Loucy (cell line): Measurements from ENCODE around the gene RBM20.
A peak's percentile ranks its signal among the peaks of the same experiment; 100 is the strongest.

Source experiments
- H2AFZ ChIP-seq: fragments of 200-600 bp; sonication (generic); 2 replicates; pipeline ENCODE4 v1.6.0; 2016; ENCODE audit warnings: antibody characterized with exemption, mild to moderate bottlenecking, low read length, moderate library complexity
- H3F3A ChIP-seq: fragments of 200-600 bp; 2 replicates; pipeline ENCODE4 v1.6.0; 2016; ENCODE audit warnings: antibody characterized with exemption, low read depth, mild to moderate bottlenecking
- H3K27me3 ChIP-seq: fragments of 200-600 bp; sonication (generic); 2 replicates; pipeline ENCODE4 v1.6.1; 2014; ENCODE audit warnings: low read length, mild to moderate bottlenecking; ENCODE audit not compliant: insufficient read depth, poor library complexity, severe bottlenecking
- H3K36me3 ChIP-seq: fragments of 200-600 bp; sonication (generic); 2 replicates; pipeline ENCODE4 v1.6.1; 2016; ENCODE audit warnings: low read length; ENCODE audit not compliant: insufficient read depth
- H3K4me1 ChIP-seq: fragments of 200-600 bp; sonication (generic); 2 replicates; pipeline ENCODE4 v1.5.1; 2014; ENCODE audit warnings: low read length, mild to moderate bottlenecking; ENCODE audit not compliant: insufficient read depth, poor library complexity, severe bottlenecking
- H3K4me2 ChIP-seq: fragments of 200-600 bp; sonication (generic); 2 replicates; pipeline ENCODE4 v1.6.0; 2014; ENCODE audit warnings: antibody characterized with exemption, low read length, low read depth, mild to moderate bottlenecking; ENCODE audit not compliant: poor library complexity, severe bottlenecking
- H3K4me3 ChIP-seq: fragments of 200-600 bp; sonication (generic); 2 replicates; pipeline ENCODE4 v1.5.1; 2014; ENCODE audit warnings: low read length, mild to moderate bottlenecking, mixed read lengths; ENCODE audit not compliant: poor library complexity, severe bottlenecking
- H3K79me2 ChIP-seq: fragments of 200-600 bp; sonication (generic); 2 replicates; pipeline ENCODE4 v1.6.1; 2014; ENCODE audit warnings: low read length; ENCODE audit not compliant: insufficient read depth
- H3K9ac ChIP-seq: fragments of 200-600 bp; sonication (generic); 2 replicates; pipeline ENCODE4 v1.6.0; 2014; ENCODE audit warnings: mild to moderate bottlenecking, low read depth, low read length, moderate library complexity; ENCODE audit not compliant: poor library complexity, severe bottlenecking
- H3K9me2 ChIP-seq: fragments of 200-600 bp; sonication (generic); replicated peaks from 2 replicates; pipeline ENCODE4 v1.6.1; 2016; ENCODE audit warnings: low read depth, low read length, mixed read lengths
- H3K9me3 ChIP-seq: fragments of 200-600 bp; sonication (generic); 2 replicates; pipeline ENCODE4 v1.6.1; 2014; ENCODE audit warnings: mild to moderate bottlenecking, antibody characterized with exemption, low read length, low read depth; ENCODE audit not compliant: insufficient read depth
- H4K20me1 ChIP-seq: fragments of 200-600 bp; sonication (generic); 2 replicates; pipeline ENCODE4 v1.6.0; 2014; ENCODE audit warnings: antibody characterized with exemption, low read length, mild to moderate bottlenecking; ENCODE audit not compliant: insufficient read depth, poor library complexity, severe bottlenecking
- EZH2phosphoT487 ChIP-seq: fragments of 200-600 bp; IDR thresholded peaks from 2 replicates; pipeline ENCODE4 v1.6.1; 2018; ENCODE audit warnings: antibody characterized with exemption, mild to moderate bottlenecking, moderate library complexity, borderline replicate concordance
- TF ChIP-seq, protein P1 (sequence below): fragments of 200-600 bp; sonication (generic); conservative IDR thresholded peaks from 2 replicates; pipeline ENCODE4 v1.5.1; 2014; ENCODE audit warnings: mild to moderate bottlenecking, antibody characterized with exemption, low read length

RBM20 gene

DNA sequence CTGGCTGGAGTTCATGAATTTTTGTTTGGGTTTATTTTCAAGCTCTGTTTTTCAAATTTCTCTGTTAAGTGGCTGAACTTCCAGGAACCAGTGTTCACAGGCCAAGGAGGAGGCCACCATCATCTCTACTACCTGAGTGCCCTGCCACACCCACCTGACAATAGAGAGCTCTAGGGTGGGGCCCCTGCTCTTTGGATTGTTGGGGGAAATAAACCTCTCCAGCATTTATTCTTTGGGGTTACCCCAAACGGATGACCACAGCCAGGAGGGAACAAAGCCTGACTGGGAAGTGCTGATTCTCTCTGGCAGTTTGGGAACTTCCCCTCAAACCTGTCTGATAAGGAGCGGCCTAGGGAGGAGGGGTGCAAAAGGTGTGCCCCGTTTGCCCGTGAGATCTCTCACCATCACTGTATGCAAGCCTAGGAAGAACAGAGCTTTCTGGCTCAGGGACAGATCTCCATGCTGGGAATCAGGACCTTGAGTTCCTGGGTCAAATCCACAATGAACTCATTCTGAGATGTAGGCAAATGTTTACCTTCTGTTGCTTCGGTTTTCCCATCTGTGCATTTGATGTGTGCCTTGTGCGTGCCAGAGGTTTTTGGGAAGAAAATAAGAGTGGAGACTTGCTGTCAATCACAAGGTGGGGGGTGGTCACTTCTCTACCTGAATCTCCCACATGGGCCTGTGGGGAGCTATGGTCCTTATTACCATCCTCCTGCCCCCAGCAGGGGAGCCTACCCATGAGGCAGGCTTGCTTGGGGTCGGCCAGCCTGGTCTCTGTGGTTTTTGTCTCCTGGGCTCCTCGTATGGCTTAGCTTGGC lies 199.9 kb downstream of the RBM20 start:
- no peak overlapping the region for H3K4me3 ChIP-seq
- H4K20me1 ChIP-seq, result no peaks in the 10 kb centered on the region
- peaks cover 60% of the 10 kb centered on the region for H3K4me1 ChIP-seq
- TF ChIP-seq, protein P1, sequence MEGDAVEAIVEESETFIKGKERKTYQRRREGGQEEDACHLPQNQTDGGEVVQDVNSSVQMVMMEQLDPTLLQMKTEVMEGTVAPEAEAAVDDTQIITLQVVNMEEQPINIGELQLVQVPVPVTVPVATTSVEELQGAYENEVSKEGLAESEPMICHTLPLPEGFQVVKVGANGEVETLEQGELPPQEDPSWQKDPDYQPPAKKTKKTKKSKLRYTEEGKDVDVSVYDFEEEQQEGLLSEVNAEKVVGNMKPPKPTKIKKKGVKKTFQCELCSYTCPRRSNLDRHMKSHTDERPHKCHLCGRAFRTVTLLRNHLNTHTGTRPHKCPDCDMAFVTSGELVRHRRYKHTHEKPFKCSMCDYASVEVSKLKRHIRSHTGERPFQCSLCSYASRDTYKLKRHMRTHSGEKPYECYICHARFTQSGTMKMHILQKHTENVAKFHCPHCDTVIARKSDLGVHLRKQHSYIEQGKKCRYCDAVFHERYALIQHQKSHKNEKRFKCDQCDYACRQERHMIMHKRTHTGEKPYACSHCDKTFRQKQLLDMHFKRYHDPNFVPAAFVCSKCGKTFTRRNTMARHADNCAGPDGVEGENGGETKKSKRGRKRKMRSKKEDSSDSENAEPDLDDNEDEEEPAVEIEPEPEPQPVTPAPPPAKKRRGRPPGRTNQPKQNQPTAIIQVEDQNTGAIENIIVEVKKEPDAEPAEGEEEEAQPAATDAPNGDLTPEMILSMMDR, result no peak
- TF ChIP-seq EZH2phosphoT487, result no peak
- H3K9me2 ChIP-seq, result no peaks in the 10 kb centered on the region
- no peak overlapping the region for H3K9ac ChIP-seq
- no peaks in the 10 kb centered on the region for H3K79me2 ChIP-seq
- no peak overlapping the region for H3K4me2 ChIP-seq
- no peaks in the 10 kb centered on the region for H3K9me3 ChIP-seq
- H2AFZ ChIP-seq, result no peak overlapping the region
- H3K27me3 ChIP-seq, result no peaks in the 10 kb centered on the region
- H3K36me3 ChIP-seq, result no peaks in the 10 kb centered on the region
- no peaks in the 10 kb centered on the region for H3F3A ChIP-seq

DNA sequence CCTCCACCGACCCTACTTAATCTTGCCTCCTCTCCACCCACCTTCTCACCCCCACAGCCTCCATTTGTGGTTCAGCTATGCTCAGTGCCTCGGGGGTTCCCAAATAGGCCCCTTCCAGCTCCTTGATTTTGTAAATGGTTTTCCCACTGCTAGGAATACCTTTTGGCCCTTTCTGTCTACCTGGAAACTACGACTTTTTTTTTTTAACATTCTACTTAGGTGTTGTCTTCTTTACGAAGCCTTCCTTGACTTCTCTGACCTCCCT lies 200.4 kb downstream of the RBM20 start:
- no peaks in the 10 kb centered on the region for H3K79me2 ChIP-seq
- no peaks in the 10 kb centered on the region for H3K9me3 ChIP-seq
- H3K36me3 ChIP-seq, result no peaks in the 10 kb centered on the region
- no peak overlapping the region for H3K4me2 ChIP-seq
- H4K20me1 ChIP-seq, result no peaks in the 10 kb centered on the region
- H3K27me3 ChIP-seq, result no peaks in the 10 kb centered on the region
- peaks cover 59% of the 10 kb centered on the region for H3K4me1 ChIP-seq
- no peaks in the 10 kb centered on the region for H3F3A ChIP-seq
- no peak overlapping the region for H3K9ac ChIP-seq
- no peaks in the 10 kb centered on the region for H3K9me2 ChIP-seq
- no peak overlapping the region for H3K4me3 ChIP-seq
- TF ChIP-seq, protein P1, result no peak
- no peak for TF ChIP-seq EZH2phosphoT487
- no peak overlapping the region for H2AFZ ChIP-seq

DNA sequence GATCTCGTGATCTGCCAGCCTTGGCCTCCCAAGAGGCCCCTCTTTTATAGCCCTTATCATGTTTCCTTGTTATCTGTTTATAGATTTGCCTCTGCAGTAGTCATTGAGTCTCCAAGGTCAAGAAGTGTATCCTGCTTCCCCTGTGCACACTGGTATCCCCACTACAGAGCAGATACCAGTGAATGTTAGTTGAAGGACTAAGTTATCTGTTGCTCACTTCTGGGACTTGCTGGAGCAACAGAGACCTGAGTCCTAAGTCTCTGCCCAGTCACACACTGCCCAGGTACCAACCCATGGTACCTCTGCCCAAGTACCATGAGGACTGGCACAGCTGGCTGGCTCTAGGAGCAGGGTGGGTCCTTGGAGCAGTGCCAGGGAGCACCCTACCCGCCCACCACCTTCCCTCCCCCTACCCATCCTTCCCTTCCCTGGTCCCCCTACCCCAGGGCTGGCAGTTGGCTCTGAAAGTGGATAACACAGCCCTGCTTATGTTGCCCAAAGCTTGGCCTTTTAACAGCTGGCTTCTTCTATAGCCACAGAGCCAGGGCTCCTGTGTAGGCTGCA lies 201.1 kb downstream of the RBM20 start:
- Histone ChIP-seq H3K79me2 (no peaks in the 10 kb centered on the region), H2AFZ (no peak overlapping the region), H4K20me1 (no peaks in the 10 kb centered on the region), H3K9me2 (no peaks in the 10 kb centered on the region), H3K9me3 (no peaks in the 10 kb centered on the region), H3K36me3 (no peaks in the 10 kb centered on the region), H3K9ac (peak overlapping the region; percentile 46), H3K4me2 (no peak overlapping the region), H3K27me3 (no peaks in the 10 kb centered on the region), H3K4me3 (no peak overlapping the region), H3K4me1 (peaks cover 66% of the 10 kb centered on the region), H3F3A (no peaks in the 10 kb centered on the region)
- no peak for TF ChIP-seq EZH2phosphoT487
- TF ChIP-seq, protein P1, result no peak
